RWPE1 (cell line): ENCODE data around the gene LRRC45.

ENCODE experiments used
- CTCF ChIA-PET: fragments of 350-600 bp; sonication (Branson Sonifier 250); formaldehyde crosslinking; extraction: SDS; loops from one replicate; lab custom pipeline; 2021; lab: Yijun Ruan, JAX
- POLR2A ChIA-PET: fragments of 400-600 bp; formaldehyde crosslinking; extraction: SDS; loops from one replicate; lab custom pipeline; 2020; ENCODE audit warnings: antibody characterized with exemption; ENCODE audit not compliant: low non-redundant PET; lab: Yijun Ruan, JAX
- DNase-seq: peaks from one replicate; pipeline ENCODE4 v3.0.0; 2012; ENCODE audit warnings: low spot score
- H3K27ac ChIP-seq: fragments of 450-650 bp; 2 replicates; pipeline ENCODE4 v1.5.1; 2017
- CTCF ChIP-seq: fragments of 450-650 bp; conservative IDR thresholded peaks from 2 replicates; pipeline ENCODE4 v1.5.1; 2017; ENCODE audit warnings: low read depth, mild to moderate bottlenecking

Gene LRRC45

GRCh38 chr17:82054351-82055022 lies 31.4 kb downstream of the LRRC45 start:
- CTCF ChIA-PET: interaction anchor here (1.0 to 2.0 kb wide), 2 partner anchors 22 to 24 kb away, joined by 3 to 5 read pairs; no protein-coding TSS in a partner anchor
- no peak for DNase-seq
- no peak for TF ChIP-seq CTCF
- POLR2A ChIA-PET: no interaction called here
- H3K27ac ChIP-seq: peak overlapping the region; percentile 79

- ChIA-PET CTCF (interaction anchor here (1.0 kb wide), 1 partner anchor 21 kb away, joined by 3 read pairs; no protein-coding TSS in a partner anchor), POLR2A (no interaction called here)
- H3K27ac ChIP-seq: peak overlapping the region; percentile 79
- no peak for TF ChIP-seq CTCF
- no peak for DNase-seq
Measured at GRCh38 chr17:82055023-82055964, 32.2 kb downstream of the LRRC45 start.

GRCh38 chr17:82055965-82056728 lies 33.0 kb downstream of the LRRC45 start:
- POLR2A ChIA-PET: no interaction called here

GRCh38 chr17:82056729-82057621 lies 33.9 kb downstream of the LRRC45 start:
- peak overlapping the region; percentile 79 for H3K27ac ChIP-seq
- ChIA-PET CTCF (no interaction called here), POLR2A (no interaction called here)
- TF ChIP-seq CTCF: no peak
- no peak for DNase-seq

More at GRCh38 chr17:82055965-82056728, 33.0 kb downstream of the LRRC45 start:
- TF ChIP-seq CTCF: no peak
- H3K27ac ChIP-seq: peak overlapping the region; percentile 79
- CTCF ChIA-PET: interaction anchor here (1.0 kb wide), 1 partner anchor 20 kb away, joined by 3 read pairs; no protein-coding TSS in a partner anchor
- DNase-seq: no peak

- DNase-seq: no peak
- no peak for TF ChIP-seq CTCF
- peak overlapping the region; percentile 79 for H3K27ac ChIP-seq
- CTCF ChIA-PET: no interaction called here
- POLR2A ChIA-PET: no interaction called here
Measured at GRCh38 chr17:82058230-82058854, 35.2 kb downstream of the LRRC45 start.
